Motor neuron (in vitro differentiated cells): ENCODE measurements around the gene VILL. TPM values are rescaled to one million over a fixed set of nuclear protein-coding genes. Genes with fewer than 3 reads are reported as not detected.
A peak's percentile ranks its signal among the peaks of the same experiment; 100 is the strongest.

Experiments used
- ATAC-seq, 8 experiments: fragments of 200-7000 bp; cut with Tn5 transposase; replicated peaks in 6 of 8; 2 replicates each; pipeline ENCODE4 v1.8.0; 2021; ENCODE audit warnings: mild to moderate bottlenecking in 8 of 8, moderate library complexity in 8 of 8
- H3K27ac ChIP-seq, 2 donors: fragments of 250-450 bp; sonication (Bioruptor Pico); 2 replicates each; pipeline ENCODE4 v1.9.0; 2021; ENCODE audit warnings: antibody characterized with exemption in 2 of 2, mild to moderate bottlenecking in 2 of 2, moderate library complexity in 1 of 2
- H3K4me1 ChIP-seq, 2 donors: fragments of 250-450 bp; sonication (Bioruptor Pico); replicated peaks in 1 of 2; 2 replicates each; pipeline ENCODE4 v1.6.1; 2021; ENCODE audit warnings: antibody characterized with exemption in 2 of 2, mild to moderate bottlenecking in 2 of 2, moderate library complexity in 1 of 2
- H3K4me3 ChIP-seq, 5 donors: fragments of 250-450 bp; sonication (Bioruptor Pico); 2 replicates each; pipeline ENCODE4 v1.9.0; 2021; ENCODE audit warnings: antibody characterized with exemption in 5 of 5, mild to moderate bottlenecking in 5 of 5, moderate library complexity in 4 of 5
- WGBS, 10 experiments: fragments of 450-650 bp; shearing (Covaris generic); methylation state at CpG; one replicate each; pipeline ENCODE4 v1.0.0; 2022; 5-methylcytosine and 5-hydroxymethylcytosine counted together
- in situ Hi-C, 9 experiments: fragments of 400-800 bp; cut with MboI; loops; one replicate each; pipeline ENCODE4 v1.15.0; 2021; ENCODE audit warnings: low sequenced_read_pairs in 9 of 9, low pct_unique_long_range_greater_than_20kb in 2 of 9; ENCODE audit not compliant: unreplicated experiment in 9 of 9
- total RNA-seq, 8 experiments: library from RNA; unstranded; fragments of 300-600 nt; gene quantifications; 2 replicates each; pipeline versions ENCODE4 v1.2.3 to v1.2.4, GENCODE V29; 2022

The VILL gene
- total RNA-seq, 8 experiments from 2014 or later = 0.38 to 10.8 (median 1.6) TPM

DNA sequence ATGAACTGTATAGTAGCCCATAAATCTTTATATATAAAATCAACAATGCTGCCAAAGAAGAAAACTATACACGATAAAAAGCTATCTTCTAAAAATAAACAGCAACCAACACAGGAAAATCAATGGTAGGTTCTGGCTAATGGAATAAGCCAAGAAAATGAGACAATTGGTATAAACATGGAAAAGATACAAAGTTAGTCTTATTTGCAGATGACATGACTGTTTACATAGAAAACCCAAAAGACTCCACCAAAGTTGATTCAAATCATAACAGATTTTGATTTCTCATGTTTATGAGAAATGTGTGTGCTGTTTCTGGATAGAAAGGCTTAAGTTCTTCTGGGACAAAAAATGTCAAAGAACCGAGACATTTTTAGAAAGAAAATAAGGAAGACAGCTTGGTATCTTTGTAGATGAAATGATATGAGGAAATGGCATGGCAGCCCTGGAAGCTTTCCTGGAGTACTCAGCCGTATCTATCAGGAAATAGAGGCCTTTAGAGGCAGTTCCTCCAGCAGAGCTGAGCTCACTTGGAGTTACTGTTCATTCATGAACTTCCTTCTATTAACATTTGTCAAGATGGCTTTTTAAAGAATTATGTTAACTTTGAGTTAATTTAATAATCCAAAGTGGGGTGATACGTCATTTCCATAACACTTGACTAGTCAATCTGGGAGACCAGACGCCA is 36.7 kb upstream of the VILL start:
- in situ Hi-C loops = no loop called here
- no peaks in the 10 kb centered on the region for H3K4me1 ChIP-seq
- H3K27ac ChIP-seq = no peak overlapping the region
- ATAC-seq = no peak
- 62 to 100% (median 90%) methylated on average over 2 to 5 of the region's 5 CpGs for WGBS, 10 experiments
- no peak overlapping the region for H3K4me3 ChIP-seq

DNA sequence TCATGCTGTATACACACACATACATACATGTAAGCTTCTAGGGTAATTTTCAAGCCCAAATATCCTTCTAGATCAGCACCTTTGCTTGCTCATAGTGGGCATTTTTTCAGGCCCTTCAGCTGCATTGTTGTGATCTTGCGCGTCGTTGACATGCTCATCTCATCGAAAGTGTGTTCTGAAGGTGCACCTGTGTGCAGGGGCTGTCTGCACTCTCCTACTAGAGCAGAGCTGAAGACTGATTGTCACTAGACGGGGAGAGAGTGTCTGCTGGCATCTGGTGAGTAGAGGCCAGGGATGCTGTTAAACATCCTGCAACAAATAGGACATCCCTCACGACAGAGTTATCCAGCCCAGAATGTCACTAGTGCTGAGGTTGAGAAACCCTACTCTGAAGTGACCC is 35.7 kb upstream of the VILL start:
- H3K27ac ChIP-seq = no peak overlapping the region
- no peak for ATAC-seq
- no peak overlapping the region for H3K4me3 ChIP-seq
- 80 to 100% (median 100%) methylated on average over 1 to 5 of the region's 6 CpGs; no CpG with 5 or more reads in 4 of the 10 experiments for WGBS, 10 experiments
- H3K4me1 ChIP-seq = no peaks in the 10 kb centered on the region
- in situ Hi-C loops = no loop called here

DNA sequence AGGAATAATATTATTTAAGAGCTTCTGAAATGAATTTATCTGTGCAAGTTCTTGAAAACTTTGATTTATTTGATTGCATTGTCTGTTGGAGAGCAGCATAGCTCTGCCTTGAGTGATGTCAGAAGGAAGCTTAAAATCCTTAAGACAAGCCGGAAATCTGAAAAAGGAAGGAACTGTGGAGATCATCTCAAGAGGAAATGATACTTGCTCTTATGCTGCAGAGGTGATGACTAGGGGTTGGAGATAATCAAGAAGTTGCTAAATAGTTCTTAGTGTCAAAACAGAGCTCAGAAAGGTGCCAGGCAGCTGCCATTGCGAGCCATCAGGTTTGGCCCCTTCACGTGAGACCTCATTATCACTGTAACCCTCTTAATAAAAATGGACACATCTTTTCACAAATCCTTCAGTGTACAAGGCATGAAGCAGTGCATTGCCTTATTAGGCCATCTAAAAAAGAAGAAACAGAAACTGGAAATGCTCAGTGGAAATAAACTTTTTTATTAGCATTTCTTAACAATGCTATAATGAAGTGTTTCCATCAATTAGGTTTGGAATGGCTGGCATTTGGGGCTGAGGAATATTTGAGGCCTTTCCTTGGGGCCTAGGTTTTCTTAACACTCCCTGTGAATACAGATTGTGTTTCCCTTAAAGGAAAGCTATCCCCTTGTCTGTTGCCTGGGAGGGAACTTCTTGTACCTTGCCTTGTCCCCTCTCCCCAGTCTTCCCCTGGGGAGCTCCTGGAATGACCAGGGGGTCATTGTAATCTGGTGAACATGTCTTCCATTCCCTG is 34.5 kb upstream of the VILL start:
- Histone ChIP-seq H3K4me3 (no peak overlapping the region), H3K27ac (no peak overlapping the region), H3K4me1 (no peaks in the 10 kb centered on the region)
- ATAC-seq = no peak
- in situ Hi-C loops = no loop called here
- WGBS, 10 experiments = 60 to 100% (median 87%) methylated on average over 1 to 3 of the region's 3 CpGs; no CpG with 5 or more reads in 1 of the 10 experiments

DNA sequence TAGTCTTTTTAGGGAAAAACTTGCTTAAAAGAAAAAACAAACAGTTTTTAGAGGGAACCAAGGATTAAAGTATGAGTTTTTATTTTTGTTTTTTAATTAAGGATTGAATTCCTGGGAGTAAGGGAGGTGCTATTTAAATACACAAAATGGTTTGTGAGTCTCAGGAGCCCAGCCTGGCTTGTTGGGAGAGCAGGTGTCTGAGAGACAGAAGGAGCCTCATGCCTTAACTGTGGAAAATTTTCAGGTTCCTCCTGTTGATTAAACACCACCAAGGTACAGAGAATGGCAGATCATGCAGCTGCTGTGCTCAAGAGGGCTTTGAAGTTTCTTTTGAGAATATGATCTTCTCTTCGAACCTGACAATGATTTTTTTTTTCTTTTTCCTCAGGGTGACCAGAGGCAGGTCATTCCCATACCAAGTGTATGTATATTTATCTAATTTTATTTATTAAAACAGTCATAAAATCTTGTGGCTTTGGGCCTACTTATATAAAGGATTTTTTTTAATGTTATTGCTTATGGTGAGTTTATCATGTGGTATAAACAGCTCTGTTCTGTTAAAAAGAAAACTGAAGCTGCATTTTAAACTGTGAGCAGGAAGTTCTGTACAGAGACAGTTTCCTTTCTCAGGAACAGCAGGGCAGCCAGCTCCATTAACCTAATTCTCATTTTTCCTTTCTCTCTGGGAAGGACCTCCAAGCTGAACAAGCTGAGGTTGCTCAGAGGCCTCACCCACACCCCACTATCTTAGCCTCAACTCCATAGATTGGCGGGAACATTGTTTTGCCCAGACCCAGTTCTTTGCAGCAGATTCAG is 33.7 kb upstream of the VILL start:
- no peak for ATAC-seq
- H3K27ac ChIP-seq = no peak overlapping the region

DNA sequence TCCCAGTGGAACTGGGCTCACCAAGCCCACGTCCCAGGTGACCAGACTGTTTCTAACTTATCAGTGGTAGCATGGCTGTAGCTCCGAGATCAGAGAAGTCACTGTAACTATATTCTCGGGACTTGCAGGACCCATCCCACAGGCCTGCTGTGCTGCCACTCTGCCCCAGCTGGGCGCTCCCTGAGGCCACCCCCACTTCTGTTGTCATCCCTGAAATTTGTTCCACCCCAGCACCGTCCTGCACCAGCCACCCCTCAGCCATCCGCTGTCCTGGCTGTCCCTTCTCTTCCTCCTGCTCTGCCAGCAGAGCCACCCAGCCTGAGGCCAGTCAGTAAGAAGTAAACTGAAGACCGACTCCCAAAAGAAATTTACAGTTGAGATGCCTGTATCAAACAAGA is 33.0 kb upstream of the VILL start:
- H3K4me3 ChIP-seq = no peak overlapping the region
- ATAC-seq = no peak
- H3K27ac ChIP-seq = no peak overlapping the region
- H3K4me1 ChIP-seq = peaks cover 0 to 7% of the 10 kb centered on the region in 2 donors
- WGBS, 10 experiments = 83 to 100% (median 90%) methylated on average over 1 to 5 of the region's 7 CpGs; no CpG with 5 or more reads in 5 of the 10 experiments
- in situ Hi-C loops = no loop called here

More for the DNA sequence above, 33.7 kb upstream of the VILL start:
- Histone ChIP-seq H3K4me1 (peaks cover 0 to 2% of the 10 kb centered on the region in 2 donors), H3K4me3 (no peak overlapping the region)
- in situ Hi-C loops = no loop called here
- WGBS, 10 experiments = 29 to 100% (median 64%) methylated on average over 1 to 2 of the region's 2 CpGs; no CpG with 5 or more reads in 2 of the 10 experiments

DNA sequence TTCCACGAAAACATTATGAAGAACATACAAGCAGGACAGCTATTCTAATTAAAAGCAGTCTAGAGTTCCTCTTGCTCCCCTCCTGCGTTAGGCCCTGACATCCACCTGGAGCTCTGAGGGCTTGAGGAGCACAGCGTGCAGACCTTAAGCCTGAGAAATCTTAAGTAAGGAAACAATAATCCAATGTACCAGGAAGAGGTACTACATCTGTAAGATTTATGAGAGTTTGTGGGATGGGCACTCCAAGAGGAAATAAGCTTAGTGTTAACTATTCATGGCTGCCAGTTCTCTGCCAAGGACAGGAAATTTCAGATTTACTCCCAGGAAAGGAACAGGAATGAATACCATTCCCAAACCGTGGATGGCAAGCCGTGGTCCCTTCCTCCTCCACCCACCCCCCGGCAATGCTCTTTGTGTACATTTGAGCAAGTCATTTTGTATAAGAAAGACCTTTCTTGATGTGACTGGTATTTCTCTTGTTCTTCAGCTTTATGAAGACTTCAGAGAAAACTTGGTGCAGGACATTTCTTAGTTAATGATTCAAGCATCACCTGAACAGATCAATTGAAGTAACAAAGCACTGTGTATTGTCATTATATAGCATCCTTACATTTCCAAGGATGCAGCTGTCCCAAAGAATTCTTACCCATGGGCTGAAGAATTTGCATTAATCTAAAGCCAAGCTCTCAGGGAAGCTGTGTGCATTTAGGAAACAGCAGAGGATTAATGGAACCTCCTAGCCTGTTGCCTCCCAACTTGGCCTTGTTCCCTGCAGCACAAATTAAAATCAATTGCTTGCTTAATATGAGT is 28.8 kb upstream of the VILL start:
- H3K27ac ChIP-seq = no peak overlapping the region
- peaks cover 0 to 9% of the 10 kb centered on the region in 2 donors for H3K4me1 ChIP-seq
- ATAC-seq = peak in 2 of 8 experiments; percentile 54 to 82
- 6 to 93% (median 33%) methylated on average over 2 to 6 of the region's 6 CpGs; no CpG with 5 or more reads in 2 of the 10 experiments for whole genome bisulfite sequencing, 10 experiments
- in situ Hi-C loops = loop anchor here in 1 of 9 experiments (10.0 kb wide), 1 partner anchor 107 kb away; no protein-coding TSS in a partner anchor
- no peak overlapping the region for H3K4me3 ChIP-seq

DNA sequence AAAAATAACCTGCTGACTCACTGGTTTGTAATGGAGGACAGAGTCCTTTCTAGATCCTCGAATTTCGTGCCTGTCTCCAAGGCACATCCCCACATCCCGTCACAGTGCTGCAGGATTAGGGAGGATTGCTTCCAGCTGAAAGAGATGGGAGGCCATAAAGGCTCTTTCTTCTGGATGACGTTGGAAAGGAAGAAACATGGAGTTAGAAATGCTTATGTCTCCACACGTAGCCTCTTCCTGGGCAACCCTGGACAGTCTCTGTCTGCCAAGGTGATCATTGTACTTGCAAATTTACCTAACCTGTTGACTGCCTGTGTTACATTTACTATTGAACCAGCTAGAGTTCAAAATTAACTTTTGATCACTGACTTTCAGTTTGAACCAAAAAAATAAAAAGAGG is 27.6 kb upstream of the VILL start:
- in situ Hi-C loops = loop anchor here in 1 of 9 experiments (10.0 kb wide), 1 partner anchor 108 kb away; no protein-coding TSS in a partner anchor
- peaks cover 0 to 9% of the 10 kb centered on the region in 2 donors for H3K4me1 ChIP-seq
- WGBS, 10 experiments = 6 to 100% (median 69%) methylated on average over 1 to 5 of the region's 5 CpGs
- ATAC-seq = peak in 2 of 8 experiments; percentile 22 to 33
- H3K27ac ChIP-seq = no peak overlapping the region
- no peak overlapping the region for H3K4me3 ChIP-seq

DNA sequence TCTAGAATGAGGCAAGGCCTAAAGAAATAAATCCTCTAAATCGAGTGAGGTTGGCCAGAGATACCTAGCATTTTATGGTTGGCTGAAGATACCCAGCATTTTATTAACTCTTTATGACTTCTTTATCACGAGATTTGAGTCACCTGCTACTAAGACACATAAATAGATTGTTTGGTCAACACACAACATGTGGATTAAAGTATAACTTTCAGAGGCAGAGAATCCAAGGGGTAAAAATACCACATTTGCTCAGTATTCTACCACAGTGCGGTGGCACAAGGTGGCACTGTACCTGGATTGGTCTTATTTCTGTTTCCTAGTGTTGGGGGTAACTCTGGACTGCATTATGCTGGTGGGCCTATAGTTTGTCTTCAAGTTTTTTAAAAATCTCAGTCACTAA is 27.0 kb upstream of the VILL start:
- in situ Hi-C loops = loop anchor here in 1 of 9 experiments (10.0 kb wide), 1 partner anchor 109 kb away; no protein-coding TSS in a partner anchor
- ATAC-seq = no peak
- H3K27ac ChIP-seq = no peak overlapping the region
- no peak overlapping the region for H3K4me3 ChIP-seq
- H3K4me1 ChIP-seq = peaks cover 0 to 9% of the 10 kb centered on the region in 2 donors
- WGBS, 10 experiments = 70 to 100% (median 82%) methylated on average over 1 to 3 of the region's 3 CpGs

DNA sequence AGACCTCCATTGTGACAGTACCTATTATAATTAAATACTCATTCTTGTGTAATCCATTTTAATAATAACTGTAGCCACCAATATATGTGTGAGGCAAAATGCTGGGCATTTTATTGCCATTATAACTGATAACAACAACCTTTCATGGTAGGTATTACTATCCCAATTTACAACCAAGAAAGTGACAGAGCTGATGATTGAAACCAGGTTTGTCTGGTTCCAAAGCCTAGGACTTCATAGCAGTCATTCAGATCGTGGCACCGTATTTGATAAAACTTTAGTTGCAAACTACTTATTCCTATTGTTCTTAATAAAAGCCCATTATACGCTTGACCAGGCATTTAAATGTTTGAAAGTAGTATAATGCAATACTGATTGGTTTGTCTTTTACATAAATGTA is 26.4 kb upstream of the VILL start:
- 57 to 94% (median 64%) methylated on average over 2 to 3 of the region's 3 CpGs; no CpG with 5 or more reads in 3 of the 10 experiments for WGBS, 10 experiments
- H3K27ac ChIP-seq = no peak overlapping the region
- ATAC-seq = no peak
- peaks cover 4 to 9% of the 10 kb centered on the region in 2 donors for H3K4me1 ChIP-seq
- in situ Hi-C loops = loop anchor here in 1 of 9 experiments (10.0 kb wide), 1 partner anchor 109 kb away; no protein-coding TSS in a partner anchor
- no peak overlapping the region for H3K4me3 ChIP-seq

DNA sequence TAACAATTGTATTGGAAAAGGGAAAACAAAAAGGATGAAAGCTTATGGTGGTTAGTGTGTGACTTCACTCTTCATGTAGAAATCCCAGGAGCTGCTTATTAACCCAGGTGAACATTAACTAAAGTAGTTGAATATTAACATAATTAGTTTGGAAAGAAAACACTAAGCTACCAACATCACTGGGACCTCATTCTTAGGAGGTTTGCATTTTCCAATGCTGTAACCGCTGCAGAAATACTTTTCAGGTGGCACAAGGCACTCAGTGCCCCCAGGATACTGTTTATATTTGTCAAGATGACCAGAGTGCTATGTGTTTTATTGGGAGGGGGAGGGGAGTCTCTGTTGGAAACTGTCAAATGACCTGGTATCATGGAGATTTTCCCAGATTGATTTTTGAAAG is 25.9 kb upstream of the VILL start:
- in situ Hi-C loops = loop anchor here in 1 of 9 experiments (10.0 kb wide), 1 partner anchor 110 kb away; no protein-coding TSS in a partner anchor
- Histone ChIP-seq H3K4me3 (no peak overlapping the region), H3K4me1 (peaks cover 5 to 9% of the 10 kb centered on the region in 2 donors), H3K27ac (no peak overlapping the region)
- no peak for ATAC-seq
- WGBS, 10 experiments = 33 to 100% (median 92%) methylated on average over 1 of the region's 1 CpG; no CpG with 5 or more reads in 4 of the 10 experiments

DNA sequence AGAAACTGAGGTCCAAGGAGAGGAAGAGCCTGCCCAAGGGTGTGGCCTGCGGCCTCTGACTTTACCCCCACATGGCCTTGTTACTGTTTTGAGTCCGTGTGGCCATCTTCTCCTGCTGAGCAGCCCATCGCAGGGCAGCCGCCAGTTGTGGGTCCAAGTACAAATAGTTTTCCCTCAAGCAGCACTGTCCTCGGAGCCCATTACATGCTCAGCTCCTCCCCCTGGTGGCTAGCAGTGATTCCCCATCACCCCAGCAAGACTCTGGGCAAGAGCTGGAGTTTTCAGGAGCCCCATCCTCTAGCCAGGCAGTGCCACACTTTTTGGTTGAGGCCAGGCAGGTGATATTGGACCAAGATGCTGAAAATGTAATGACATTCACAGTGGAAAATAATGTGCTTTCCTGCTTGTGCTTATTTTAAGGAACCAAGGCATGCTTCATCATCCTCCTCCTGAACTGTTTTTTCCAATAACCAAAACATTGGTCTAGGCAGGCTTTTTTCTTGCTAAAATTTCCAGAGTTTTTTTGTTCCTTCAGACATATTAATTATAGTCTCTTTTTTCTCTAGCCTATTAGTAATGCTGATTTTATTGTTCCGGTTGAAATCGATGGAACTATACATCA is 23.2 kb upstream of the VILL start:
- Histone ChIP-seq H3K27ac (no peak overlapping the region), H3K4me3 (no peak overlapping the region), H3K4me1 (peaks cover 3 to 5% of the 10 kb centered on the region in 2 donors)
- in situ Hi-C loops = loop anchor here in 1 of 9 experiments (10.0 kb wide), 1 partner anchor 113 kb away; no protein-coding TSS in a partner anchor
- WGBS, 10 experiments = 42 to 100% (median 93%) methylated on average over 2 to 6 of the region's 7 CpGs
- ATAC-seq = peak in 7 of 8 experiments; percentile 30 to 86 (median 67)
